GM13976 (cell line): ENCODE data around the gene RNF214.

Experiments used
- DNase-seq: peaks from one replicate; pipeline ENCODE4 v3.0.0; 2012; ENCODE audit warnings: low spot score
- in situ Hi-C: fragments of 300-500 bp; cut with MboI; formaldehyde crosslinking; loops from one replicate; pipeline ENCODE4 v1.12.0; 2022; ENCODE audit warnings: low sequenced_read_pairs, mixed read lengths, inconsistent platforms; ENCODE audit not compliant: unreplicated experiment
- TF ChIP-seq, protein P1 (sequence below): IDR thresholded peaks from 2 replicates; pipeline ENCODE4 v1.5.1; 2012; ENCODE audit warnings: borderline replicate concordance, mild to moderate bottlenecking; ENCODE audit not compliant: insufficient read depth; ENCODE audit errors: extremely low read depth, missing control alignments, control extremely low read depth

RNF214 gene

DNA sequence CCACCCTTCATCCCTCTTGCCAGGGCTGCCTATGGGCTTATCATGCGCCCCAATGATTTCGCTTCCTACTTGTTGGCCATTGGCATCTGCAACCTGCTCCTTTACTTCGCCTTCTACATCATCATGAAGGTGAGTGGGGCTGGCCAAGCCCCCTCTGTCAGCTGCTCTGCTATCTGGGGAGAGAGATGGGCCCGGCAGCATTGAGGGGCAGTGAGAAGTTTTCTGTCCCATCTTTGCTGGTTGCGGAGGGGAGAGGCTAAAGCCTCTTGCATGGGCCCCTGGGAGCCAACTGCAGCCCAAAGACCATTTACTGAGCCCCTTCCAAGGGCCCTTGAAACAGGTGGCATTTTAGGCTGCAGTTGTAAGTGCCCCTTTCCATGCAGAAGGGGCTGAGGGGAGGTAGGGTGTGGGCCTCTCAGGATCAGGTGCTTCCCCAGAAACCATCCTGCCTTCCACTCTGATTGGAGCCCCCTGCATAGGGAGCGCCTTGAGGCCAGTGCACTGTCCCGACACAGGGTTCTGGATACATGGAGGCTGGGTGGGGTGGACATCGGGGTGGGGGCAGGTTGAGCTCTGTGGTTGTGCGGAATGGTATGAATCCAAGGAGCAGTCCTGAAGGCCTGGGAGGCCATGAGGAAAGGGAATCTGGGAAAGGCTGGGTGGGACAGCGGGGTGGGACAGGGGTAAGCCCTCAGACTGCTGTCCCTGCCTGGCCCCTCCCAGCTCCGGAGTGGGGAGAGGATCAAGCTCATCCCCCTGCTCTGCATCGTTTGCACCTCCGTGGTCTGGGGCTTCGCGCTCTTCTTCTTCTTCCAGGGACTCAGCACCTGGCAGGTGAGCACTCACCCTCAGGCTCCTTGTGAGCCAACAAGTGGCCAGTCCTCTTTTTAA, 39.1 kb upstream of the RNF214 start:
- in situ Hi-C loops: no loop called here

DNA sequence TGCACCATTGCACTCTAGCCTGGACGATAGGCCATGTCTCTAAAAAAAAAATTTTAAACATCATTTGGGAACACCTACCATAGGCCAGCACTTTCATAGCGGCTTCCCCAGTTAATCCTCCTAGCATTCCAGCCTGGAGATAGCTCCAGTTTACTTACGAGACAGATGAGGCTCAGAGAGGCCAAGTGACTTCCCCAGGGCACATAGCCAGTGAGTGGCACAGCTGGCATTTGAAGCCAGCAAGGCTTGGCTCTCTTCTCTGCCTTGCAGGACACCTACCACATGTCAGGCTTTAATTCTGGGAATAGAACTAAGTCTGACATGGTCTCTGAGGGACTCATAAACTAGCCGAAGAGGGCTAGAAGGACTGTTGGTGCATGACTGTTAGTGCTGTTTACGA, 38.2 kb upstream of the RNF214 start:
- in situ Hi-C loops: no loop called here
- TF ChIP-seq, protein P1, sequence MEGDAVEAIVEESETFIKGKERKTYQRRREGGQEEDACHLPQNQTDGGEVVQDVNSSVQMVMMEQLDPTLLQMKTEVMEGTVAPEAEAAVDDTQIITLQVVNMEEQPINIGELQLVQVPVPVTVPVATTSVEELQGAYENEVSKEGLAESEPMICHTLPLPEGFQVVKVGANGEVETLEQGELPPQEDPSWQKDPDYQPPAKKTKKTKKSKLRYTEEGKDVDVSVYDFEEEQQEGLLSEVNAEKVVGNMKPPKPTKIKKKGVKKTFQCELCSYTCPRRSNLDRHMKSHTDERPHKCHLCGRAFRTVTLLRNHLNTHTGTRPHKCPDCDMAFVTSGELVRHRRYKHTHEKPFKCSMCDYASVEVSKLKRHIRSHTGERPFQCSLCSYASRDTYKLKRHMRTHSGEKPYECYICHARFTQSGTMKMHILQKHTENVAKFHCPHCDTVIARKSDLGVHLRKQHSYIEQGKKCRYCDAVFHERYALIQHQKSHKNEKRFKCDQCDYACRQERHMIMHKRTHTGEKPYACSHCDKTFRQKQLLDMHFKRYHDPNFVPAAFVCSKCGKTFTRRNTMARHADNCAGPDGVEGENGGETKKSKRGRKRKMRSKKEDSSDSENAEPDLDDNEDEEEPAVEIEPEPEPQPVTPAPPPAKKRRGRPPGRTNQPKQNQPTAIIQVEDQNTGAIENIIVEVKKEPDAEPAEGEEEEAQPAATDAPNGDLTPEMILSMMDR: no peak
- DNase-seq: no peak

More for the DNA sequence above, 39.1 kb upstream of the RNF214 start:
- DNase-seq: no peak
- TF ChIP-seq, protein P1: no peak

DNA sequence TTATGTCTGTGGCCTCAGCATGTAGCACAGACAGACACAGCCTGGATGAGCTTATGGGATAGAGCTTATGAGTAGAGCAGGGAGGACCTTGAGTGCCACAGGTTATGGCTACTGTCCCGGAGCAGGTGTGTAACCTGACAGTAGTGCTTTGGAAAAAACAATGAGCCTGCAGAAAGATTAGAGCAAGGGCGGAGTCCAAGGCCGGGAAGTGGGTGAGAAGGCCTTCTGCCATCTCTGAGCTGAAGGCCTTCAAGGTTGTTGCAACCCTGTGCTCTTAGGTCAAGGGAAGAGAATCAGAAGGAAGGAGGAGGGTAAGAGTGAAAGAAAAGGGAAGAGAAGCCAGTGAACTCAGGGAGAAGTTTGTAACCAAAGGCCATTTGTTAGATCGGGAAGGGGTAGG, 37.2 kb upstream of the RNF214 start:
- no peak for DNase-seq
- TF ChIP-seq, protein P1: no peak
- in situ Hi-C loops: no loop called here

DNA sequence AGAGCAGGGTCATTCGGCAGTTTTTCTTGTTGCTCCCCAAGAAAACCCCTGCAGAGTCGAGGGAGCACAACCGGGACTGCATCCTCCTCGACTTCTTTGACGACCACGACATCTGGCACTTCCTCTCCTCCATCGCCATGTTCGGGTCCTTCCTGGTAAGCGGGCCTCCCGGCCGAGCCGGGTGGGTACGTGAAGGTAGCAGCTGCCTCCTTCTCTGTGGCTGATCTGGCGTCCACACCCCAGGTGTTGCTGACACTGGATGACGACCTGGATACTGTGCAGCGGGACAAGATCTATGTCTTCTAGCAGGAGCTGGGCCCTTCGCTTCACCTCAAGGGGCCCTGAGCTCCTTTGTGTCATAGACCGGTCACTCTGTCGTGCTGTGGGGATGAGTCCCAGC, 36.7 kb upstream of the RNF214 start:
- no peak for DNase-seq
- TF ChIP-seq, protein P1: no peak
- in situ Hi-C loops: no loop called here

DNA sequence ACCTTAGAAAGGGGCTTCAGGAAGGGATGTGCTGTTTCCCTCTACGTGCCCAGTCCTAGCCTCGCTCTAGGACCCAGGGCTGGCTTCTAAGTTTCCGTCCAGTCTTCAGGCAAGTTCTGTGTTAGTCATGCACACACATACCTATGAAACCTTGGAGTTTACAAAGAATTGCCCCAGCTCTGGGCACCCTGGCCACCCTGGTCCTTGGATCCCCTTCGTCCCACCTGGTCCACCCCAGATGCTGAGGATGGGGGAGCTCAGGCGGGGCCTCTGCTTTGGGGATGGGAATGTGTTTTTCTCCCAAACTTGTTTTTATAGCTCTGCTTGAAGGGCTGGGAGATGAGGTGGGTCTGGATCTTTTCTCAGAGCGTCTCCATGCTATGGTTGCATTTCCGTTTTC, 35.5 kb upstream of the RNF214 start:
- DNase-seq: no peak
- in situ Hi-C loops: no loop called here
- TF ChIP-seq, protein P1: no peak

DNA sequence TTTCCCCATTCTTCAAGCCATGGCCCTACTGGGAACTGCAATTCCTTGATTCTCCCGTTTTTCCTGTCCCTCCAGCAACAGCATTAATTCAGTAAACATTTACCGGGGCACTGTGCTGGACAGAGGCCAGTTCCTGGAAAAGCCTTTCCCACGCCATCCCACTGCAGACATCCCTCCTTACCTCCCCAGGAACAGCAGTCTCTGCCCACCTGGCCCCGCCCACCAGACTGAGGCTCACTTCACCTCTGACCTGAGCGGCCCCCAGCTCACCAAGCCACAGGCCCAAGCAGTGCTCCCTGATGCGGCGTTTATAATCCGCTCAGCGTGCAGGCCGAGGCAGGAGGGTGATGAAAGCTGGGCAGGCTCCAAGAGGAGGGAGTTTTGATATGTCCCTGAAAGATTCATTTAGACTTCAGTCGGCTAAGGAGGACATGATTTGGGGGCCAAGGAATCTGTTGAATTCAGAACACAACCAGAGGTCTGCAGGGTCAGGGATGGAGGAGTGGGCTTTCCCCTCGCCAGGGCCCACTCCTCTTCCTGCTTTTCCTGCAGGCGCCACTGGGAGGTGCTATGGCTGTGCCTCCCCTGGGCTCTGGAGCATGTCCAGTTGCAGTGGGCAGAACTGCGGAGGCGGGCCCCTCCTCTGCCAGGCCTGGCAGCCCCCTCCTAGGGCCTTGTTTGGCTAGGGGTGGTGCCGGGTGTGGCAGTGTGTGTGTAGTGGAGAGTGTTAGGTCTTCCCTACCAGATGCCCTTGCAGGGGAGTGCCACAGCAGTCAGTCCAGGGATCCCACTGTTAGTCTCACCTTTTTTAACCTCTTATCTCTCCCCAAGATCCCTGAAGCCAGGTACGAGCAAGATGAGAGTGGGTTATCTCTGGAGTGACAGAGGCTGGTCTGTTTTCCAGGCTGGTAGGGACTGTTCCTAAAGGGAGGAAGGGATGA, 34.7 kb upstream of the RNF214 start:
- DNase-seq: no peak
- TF ChIP-seq, protein P1: no peak
- in situ Hi-C loops: no loop called here
